PC-9 (cell line): Measurements from ENCODE around the gene SORBS2. TPM values are rescaled to one million over a fixed set of nuclear protein-coding genes. Genes with fewer than 3 reads are reported as not detected.

ENCODE experiments used
- BruUV-seq: library from RNA; stranded (reverse); fragments of 400-500 nt; replicated peaks from 2 replicates; lab custom pipeline; 2021; lab: Mats Ljungman, UMichigan
- CTCF ChIA-PET: fragments of 300-600 bp; sonication (Branson Sonifier 250); formaldehyde crosslinking; loops from one replicate; lab custom pipeline; 2022; ENCODE audit warnings: antibody characterized with exemption; lab: Charles Lee
- POLR2A ChIA-PET: fragments of 300-600 bp; sonication (Branson Sonifier 250); formaldehyde crosslinking; loops from one replicate; lab custom pipeline; 2022; ENCODE audit warnings: antibody characterized with exemption; ENCODE audit not compliant: unreplicated experiment; lab: Charles Lee
- DNase-seq, 2 experiments: peaks; one replicate each; pipeline versions ENCODE4 v3.0.0 to v3.0.0-alpha.2; 2015 to 2022; ENCODE audit warnings: mixed read lengths in 1 of 2
- H2AFZ ChIP-seq: fragments of 200-600 bp; sonication (generic); 2 replicates; pipeline ENCODE4 v1.8.1; 2017; ENCODE audit warnings: antibody characterized with exemption
- H3F3A ChIP-seq: fragments of 200-600 bp; sonication (generic); 2 replicates; pipeline ENCODE4 v1.8.1; 2017; ENCODE audit warnings: antibody characterized with exemption, mild to moderate bottlenecking, low read depth; ENCODE audit not compliant: insufficient read depth
- H3K27ac ChIP-seq: fragments of 200-600 bp; sonication (generic); 2 replicates; pipeline ENCODE4 v1.6.1; 2016; ENCODE audit warnings: mixed run types
- H3K27me3 ChIP-seq: fragments of 200-600 bp; sonication (generic); 2 replicates; pipeline ENCODE4 v1.6.1; 2016; ENCODE audit warnings: low read depth, mixed run types; ENCODE audit not compliant: insufficient read depth
- H3K36me3 ChIP-seq: fragments of 200-600 bp; sonication (generic); 2 replicates; pipeline ENCODE4 v1.6.1; 2016; ENCODE audit warnings: low read depth, mixed run types
- H3K4me1 ChIP-seq: fragments of 200-600 bp; sonication (generic); replicated peaks from 2 replicates; pipeline ENCODE4 v1.6.1; 2016; ENCODE audit warnings: mixed run types; ENCODE audit not compliant: insufficient read depth
- H3K4me2 ChIP-seq: fragments of 200-600 bp; sonication (generic); 2 replicates; pipeline ENCODE4 v1.6.1; 2017; ENCODE audit warnings: mixed run types
- H3K4me3 ChIP-seq: fragments of 200-600 bp; sonication (generic); 2 replicates; pipeline ENCODE4 v1.6.1; 2016; ENCODE audit warnings: mixed run types
- H3K79me2 ChIP-seq: fragments of 200-600 bp; sonication (generic); 2 replicates; pipeline ENCODE4 v1.6.1; 2017; ENCODE audit warnings: low read depth, mixed run types
- H3K9me2 ChIP-seq: fragments of 200-600 bp; sonication (generic); 2 replicates; pipeline ENCODE4 v1.8.1; 2017; ENCODE audit warnings: mild to moderate bottlenecking; ENCODE audit not compliant: insufficient read depth
- H3K9me3 ChIP-seq: fragments of 200-600 bp; sonication (generic); 2 replicates; pipeline ENCODE4 v1.8.1; 2016; ENCODE audit warnings: low read depth; ENCODE audit not compliant: insufficient read depth
- H4K20me1 ChIP-seq: fragments of 200-600 bp; sonication (generic); 2 replicates; pipeline ENCODE4 v1.8.1; 2017; ENCODE audit not compliant: insufficient read depth
- CTCF ChIP-seq: fragments of 200-600 bp; sonication (generic); conservative IDR thresholded peaks from 2 replicates; pipeline ENCODE4 v1.6.1; 2017; ENCODE audit warnings: mixed run types, antibody characterized with exemption, mild to moderate bottlenecking, moderate library complexity
- EZH2 ChIP-seq: fragments of 200-600 bp; sonication (generic); IDR thresholded peaks from 2 replicates; pipeline ENCODE4 v1.8.0; 2017; ENCODE audit warnings: antibody characterized with exemption, low read depth
- intact Hi-C: fragments of 100-400 bp; cut with micrococcal nuclease; formaldehyde crosslinking; loops from one replicate; pipeline ENCODE4 v1.10.0; 2022; ENCODE audit not compliant: unreplicated experiment
- total RNA-seq: library from RNA; stranded (reverse); gene quantifications from 2 replicates; pipeline ENCODE4 v1.2.3, GENCODE V29; 2021

SORBS2 gene
- total RNA-seq, 1 experiment from 2014 or later, result 16.4 TPM

- Histone ChIP-seq H3K36me3 (no peaks in the 10 kb centered on the region), H3K27ac (no peak overlapping the region), H2AFZ (no peak overlapping the region), H3K4me3 (no peak overlapping the region), H3K4me1 (peaks cover 14% of the 10 kb centered on the region), H3K9me2 (no peaks in the 10 kb centered on the region), H4K20me1 (no peaks in the 10 kb centered on the region), H3K4me2 (no peak overlapping the region), H3K9me3 (no peaks in the 10 kb centered on the region), H3K27me3 (no peaks in the 10 kb centered on the region), H3K79me2 (no peaks in the 10 kb centered on the region), H3F3A (peaks cover 5% of the 10 kb centered on the region; the same call in 1 of the 2 replicates)
- no peak for DNase-seq
- BruUV-seq, result no TSS peak
- CTCF ChIA-PET, result no interaction called here
- intact Hi-C loops, result no loop called here
- POLR2A ChIA-PET, result interaction anchor here (0.7 kb wide), 1 partner anchor 144 kb away, joined by 12 read pairs; no protein-coding TSS in a partner anchor
- TF ChIP-seq CTCF (no peak), EZH2 (no peak)
Observed at GRCh38 chr4:185780472-185780871, 31.5 kb downstream of the SORBS2 start.

GRCh38 chr4:185779517-185779916, 32.5 kb downstream of the SORBS2 start:
- Histone ChIP-seq H3F3A (peaks cover 15% of the 10 kb centered on the region; the same call in 1 of the 2 replicates), H3K9me2 (no peaks in the 10 kb centered on the region), H3K79me2 (no peaks in the 10 kb centered on the region), H3K4me1 (peaks cover 24% of the 10 kb centered on the region), H3K9me3 (no peaks in the 10 kb centered on the region), H3K27me3 (no peaks in the 10 kb centered on the region), H3K27ac (no peak overlapping the region), H3K36me3 (no peaks in the 10 kb centered on the region), H4K20me1 (no peaks in the 10 kb centered on the region), H3K4me2 (no peak overlapping the region), H3K4me3 (no peak overlapping the region), H2AFZ (no peak overlapping the region)
- POLR2A ChIA-PET, result no interaction called here
- TF ChIP-seq CTCF (no peak), EZH2 (no peak)
- intact Hi-C loops, result loop anchor here (5.0 kb wide), 1 partner anchor 188 kb away; no protein-coding TSS in a partner anchor
- CTCF ChIA-PET, result no interaction called here
- BruUV-seq, result no TSS peak
- no peak for DNase-seq

- ChIA-PET CTCF (no interaction called here), POLR2A (no interaction called here)
- H3K27me3 ChIP-seq, result no peaks in the 10 kb centered on the region
- H3K9me2 ChIP-seq, result no peaks in the 10 kb centered on the region
- no TSS peak for BruUV-seq
- H3K4me2 ChIP-seq, result no peak overlapping the region
- DNase-seq, result no peak
- H3K9me3 ChIP-seq, result no peaks in the 10 kb centered on the region
- H3K79me2 ChIP-seq, result no peaks in the 10 kb centered on the region
- H3K4me3 ChIP-seq, result no peak overlapping the region
- H3K36me3 ChIP-seq, result no peaks in the 10 kb centered on the region
- H3F3A ChIP-seq, result peaks cover 16% of the 10 kb centered on the region; the same call in 1 of the 2 replicates
- intact Hi-C loops, result loop anchor here (5.0 kb wide), 1 partner anchor 189 kb away; no protein-coding TSS in a partner anchor
- no peaks in the 10 kb centered on the region for H4K20me1 ChIP-seq
- H3K4me1 ChIP-seq, result peaks cover 25% of the 10 kb centered on the region
- TF ChIP-seq EZH2 (no peak), CTCF (no peak)
- H2AFZ ChIP-seq, result no peak overlapping the region
- H3K27ac ChIP-seq, result no peak overlapping the region
Observed at GRCh38 chr4:185778307-185778706, 33.7 kb downstream of the SORBS2 start.
